Smooth muscle cell of the brain vasculature (primary cell): ENCODE measurements around the gene PPIE.
"Not testable (repeated sequence)": the region's sequence is repeated elsewhere in the genome, so short reads cannot be mapped to it uniquely, and the experiment has no call there.

Experiments used
- DNase-seq: peaks from one replicate; pipeline ENCODE4 v3.0.0-alpha.2; 2012; ENCODE audit warnings: low read depth, low spot score

PPIE gene

GRCh38 chr1:39758556-39759435 is 20.1 kb downstream of the PPIE start:
- no peak for DNase-seq

DNA sequence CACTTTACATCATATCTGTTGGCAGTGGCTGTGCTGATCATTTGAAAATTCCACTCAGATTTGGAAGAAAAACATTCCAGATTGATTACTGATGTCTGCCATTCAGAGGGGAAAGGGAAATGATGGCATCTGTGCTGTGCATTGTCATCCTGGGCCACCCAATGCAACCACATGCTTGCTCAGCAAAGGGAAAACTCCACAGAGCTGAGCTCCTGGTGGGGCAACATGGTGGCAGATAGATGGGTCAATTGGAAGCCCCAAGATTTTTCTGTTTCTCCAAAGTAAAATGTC is 20.7 kb downstream of the PPIE start:
- no peak for DNase-seq

DNA sequence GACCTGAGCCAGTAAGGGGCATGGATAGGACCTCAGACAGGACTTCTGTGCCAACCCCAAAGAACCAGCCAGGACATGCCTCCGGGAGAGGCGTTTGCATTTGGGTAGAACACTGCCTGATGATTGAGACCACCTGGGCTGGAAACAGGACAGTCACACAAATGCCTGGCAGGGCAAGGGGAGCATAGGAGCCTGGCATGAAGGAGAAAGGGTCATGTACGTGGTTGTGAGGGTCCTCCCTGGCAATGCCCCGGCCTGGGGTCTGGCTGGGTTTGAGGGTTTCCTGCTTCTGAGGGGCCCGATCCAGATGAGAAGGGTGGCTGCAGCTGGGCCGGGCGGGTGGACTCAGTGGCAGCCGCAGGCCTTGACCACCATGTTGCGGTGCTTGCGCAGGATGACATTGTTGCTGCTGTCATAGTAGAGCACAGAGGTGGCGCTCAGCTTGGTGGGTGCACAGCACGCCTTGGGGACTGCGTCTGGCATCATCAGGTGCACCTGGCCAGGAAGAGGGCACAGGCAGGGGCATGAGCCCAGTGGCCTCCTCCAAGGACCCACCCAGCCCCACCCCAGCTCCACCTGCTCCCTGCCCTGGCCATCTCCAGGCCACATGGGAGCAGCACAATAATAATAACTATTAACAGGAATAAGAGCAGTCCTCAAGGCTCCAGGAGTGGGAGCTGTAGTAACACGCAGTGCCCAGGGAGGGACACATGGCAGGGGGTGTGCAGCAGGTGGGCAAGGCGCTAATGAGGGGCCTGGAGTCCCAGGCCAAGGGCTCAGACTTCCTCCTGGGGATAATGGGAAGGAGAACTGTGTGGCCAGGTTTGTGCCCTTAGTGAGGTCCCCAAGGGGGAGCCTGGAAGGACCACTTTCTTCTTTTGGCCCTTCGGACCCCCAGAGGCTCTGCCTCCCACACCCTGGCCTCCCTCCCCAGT is 21.7 kb downstream of the PPIE start:
- no peak for DNase-seq

DNA sequence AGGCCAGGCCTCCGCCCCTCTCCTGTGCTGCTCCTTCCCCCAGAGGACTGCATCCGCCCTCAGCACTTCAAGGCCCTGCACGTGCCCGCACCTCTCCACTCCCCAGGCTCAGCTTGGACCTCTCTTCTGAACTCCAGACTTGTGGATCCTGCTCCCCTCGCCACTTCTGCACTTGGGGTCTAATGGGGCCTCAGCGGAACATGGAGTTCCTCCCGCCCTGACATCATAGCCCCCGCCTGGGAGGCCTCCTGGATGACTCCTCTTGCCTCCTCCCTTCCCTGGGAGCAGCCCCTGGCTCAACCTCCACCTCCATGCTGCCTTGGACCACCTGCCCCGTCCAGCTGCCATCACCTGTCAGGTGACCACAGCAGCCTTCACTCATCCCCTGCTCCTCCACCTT is 22.3 kb downstream of the PPIE start:
- DNase-seq = no peak

DNA sequence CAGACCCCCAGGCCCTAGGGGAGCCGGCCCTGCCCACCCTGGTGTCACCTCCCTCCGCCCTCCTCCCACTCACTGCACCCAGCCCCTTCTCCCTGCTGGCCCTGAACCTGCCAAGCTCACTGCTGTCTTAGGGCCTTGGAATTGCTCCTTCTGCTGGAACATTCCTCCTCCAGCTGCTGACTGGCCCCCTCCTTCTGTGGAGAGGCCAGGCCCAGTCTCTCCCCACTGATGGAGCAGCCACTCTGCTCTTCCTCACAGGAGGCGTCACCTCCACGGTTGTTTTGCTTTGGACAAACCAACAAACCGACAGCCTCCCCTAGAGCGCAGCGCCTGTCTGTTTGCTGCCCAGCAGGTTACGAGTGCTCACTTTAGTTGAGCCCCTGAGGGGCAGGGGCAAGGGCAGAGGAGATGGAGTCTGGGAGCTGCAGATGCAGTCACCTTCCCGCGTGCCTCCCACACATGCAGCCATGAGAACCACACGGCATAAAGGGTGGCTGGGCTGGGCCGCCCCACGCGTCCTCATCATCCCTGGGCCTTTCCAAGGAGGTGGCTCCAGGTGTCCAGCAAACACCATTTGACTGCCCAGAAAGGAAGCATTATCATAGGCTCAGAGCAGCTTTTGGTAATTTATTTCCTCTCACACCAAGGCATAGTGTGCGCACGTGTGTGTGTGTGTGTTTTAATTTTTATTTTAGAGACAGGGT is 23.0 kb downstream of the PPIE start:
- DNase-seq = no peak

DNA sequence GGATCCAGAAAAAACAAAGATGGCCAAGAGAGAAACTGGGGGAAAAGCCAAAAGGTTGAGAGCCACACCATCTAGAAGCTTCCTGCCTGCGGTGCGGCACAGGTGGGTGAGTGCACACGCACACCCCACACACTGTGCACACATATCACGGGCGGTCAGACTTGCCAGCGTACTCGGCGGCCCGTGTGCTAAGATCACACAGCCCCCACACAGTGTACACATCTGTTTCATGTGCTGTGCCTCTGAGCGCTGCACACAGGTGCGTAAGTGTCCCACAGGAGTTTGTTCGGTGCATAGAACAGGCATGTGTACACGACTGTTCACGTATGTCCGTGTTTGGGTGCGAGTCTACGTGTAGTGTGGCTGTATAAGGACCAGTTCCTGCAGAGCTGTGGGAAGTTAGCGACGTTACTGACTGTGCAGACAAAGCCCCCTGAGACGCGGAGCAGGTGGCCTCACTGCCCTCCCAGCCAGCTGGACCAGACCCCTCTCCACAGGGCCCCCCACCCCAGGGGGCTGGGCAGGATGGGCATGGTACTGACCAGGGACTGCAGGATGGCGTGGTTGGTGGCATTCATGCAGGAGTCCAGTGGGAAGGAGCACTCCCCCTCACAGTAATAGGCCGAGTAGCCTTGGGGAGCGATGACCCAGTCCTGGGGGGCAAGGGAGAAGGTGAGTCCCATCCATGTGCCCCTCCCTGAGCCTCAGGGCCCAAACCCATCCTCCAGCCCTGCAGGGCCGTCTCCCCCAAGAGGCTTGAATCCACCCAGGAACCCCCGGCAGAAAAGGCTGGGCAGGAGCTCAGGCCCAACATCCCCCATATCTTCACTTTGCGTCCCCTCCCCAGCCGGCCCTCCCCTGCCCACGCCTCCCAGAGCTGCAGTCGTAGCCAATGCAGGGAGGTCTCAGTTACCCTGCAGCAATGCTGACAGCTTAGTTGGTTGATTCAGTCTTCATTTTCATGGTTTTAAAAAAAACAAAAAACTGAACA is 24.2 kb downstream of the PPIE start:
- no peak for DNase-seq

GRCh38 chr1:39763619-39764374 is 25.1 kb downstream of the PPIE start:
- not testable (repeated sequence) for DNase-seq

GRCh38 chr1:39764512-39764911 is 25.8 kb downstream of the PPIE start:
- DNase-seq = not testable (repeated sequence)

DNA sequence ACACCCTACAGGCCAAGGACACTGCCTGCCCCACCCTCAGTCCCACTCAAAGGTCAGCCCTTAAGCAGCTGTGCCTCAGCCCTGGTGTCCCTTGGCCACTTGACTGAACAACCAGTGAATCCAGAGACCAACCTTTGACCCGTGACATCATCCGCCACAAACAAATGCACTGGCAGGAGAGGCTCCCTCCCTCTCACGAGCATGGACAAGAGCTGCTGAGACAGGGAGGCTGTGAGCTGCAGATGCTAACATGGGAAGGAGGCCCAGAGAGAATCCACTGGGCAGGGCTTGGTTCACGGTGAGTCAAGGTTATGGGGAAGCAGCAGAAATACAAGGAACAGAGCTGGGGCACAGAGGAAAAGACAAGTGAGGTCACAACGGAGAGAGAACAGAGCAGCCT is 27.8 kb downstream of the PPIE start:
- DNase-seq = not testable (repeated sequence)

DNA sequence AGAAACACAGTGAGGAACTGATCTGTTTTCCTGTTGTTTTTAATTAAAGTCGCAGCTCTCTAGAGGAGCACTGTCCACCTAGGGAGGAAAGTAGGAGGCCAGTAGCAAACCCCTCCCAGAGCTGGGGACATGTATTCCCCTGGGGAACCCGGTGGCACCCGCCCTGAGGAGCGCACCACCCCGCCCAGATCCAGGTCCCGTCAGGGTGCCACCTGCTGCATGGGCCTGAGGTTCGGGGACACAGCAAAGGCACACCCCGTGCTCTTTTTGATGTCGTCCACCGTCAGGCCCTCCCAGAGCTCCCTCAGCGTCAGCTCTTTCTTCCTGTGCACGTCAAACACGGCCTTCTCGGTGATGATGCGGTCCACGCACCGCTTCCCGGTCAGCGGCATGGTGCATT is 30.8 kb downstream of the PPIE start:
- not testable (repeated sequence) for DNase-seq

GRCh38 chr1:39770100-39771021 is 31.7 kb downstream of the PPIE start:
- not testable (repeated sequence) for DNase-seq

DNA sequence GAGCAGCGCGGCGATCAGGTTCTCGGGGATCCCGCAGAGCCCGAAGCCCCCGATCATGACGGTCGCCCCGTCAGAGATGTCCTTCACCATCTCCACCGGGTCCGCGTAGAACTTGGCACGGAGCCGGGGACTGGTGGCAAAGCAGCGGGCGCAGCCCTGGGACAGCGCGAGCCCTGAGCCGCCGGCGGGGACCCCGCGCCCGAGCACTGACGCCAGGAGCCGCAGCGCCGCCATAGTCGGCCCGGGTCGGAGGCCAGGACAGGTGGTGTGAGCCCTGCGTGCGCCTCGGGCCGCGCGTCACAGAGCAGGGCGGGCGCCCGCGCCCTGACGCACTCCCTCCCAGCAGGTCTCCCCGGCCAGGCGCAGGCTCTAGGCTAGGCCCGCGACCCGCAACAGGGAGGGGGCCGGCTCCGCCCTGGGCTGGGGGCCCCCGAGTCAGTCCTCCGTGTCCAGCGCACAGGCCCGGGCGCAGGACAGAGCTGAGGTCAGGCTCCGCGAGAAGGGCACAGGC is 32.4 kb downstream of the PPIE start, which contains the start of gene OXCT2:
Gene OXCT2, minus strand, starts transcription at position 327 of the 511 bp plus-strand sequence. Its CDS starts 93 bp downstream, at position 234.
- DNase-seq = not testable (repeated sequence)

DNA sequence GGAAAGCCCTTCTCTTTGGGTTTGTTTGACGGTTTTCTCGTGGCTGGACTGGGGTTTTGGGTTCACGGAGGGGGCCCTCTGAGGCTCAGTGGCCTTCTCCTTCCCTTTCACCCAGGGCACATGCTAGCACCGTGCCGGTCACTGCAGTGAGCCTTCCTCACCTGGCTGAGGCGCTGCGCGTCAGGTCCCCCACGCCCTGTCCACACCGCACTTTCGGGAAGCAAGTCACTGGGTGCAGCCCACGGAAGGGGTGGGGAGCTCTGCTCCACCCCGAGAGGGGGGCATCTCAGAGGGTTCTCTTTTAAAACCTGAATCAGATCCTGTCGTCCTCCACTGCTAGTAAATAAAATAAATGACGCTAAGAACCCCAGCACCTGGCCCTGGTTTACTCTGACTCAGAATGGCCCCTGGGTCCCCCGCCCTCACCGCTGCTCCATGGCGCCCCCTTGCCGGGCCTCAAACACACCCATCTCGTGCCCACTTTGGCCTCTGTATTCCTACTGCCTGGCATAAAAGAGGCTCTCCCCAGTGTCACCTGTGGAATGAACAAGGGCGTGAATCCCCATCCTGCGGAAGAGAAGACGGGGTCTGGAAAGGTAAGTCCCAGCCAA is 34.8 kb downstream of the PPIE start:
- DNase-seq = not testable (repeated sequence)

DNA sequence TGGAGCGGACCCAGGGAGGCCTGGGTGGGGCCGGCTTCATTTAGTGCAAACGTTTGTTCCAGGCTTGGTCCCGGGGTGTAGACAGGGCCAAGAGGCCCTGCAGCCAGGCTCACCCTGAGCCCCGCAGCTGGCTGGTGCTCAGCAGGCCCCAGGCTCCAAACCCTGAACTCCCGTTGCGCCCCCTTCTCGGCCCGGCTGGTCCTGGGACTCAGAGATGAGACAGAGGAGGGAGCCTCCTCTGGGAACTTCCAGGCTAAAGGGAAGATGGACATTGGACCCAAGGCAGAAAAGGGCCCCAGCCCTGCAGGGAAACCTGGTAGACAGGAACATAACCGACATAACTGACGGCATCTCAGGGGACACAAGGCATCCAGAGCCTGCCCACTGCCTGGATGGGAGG is 36.5 kb downstream of the PPIE start:
- not testable (repeated sequence) for DNase-seq

DNA sequence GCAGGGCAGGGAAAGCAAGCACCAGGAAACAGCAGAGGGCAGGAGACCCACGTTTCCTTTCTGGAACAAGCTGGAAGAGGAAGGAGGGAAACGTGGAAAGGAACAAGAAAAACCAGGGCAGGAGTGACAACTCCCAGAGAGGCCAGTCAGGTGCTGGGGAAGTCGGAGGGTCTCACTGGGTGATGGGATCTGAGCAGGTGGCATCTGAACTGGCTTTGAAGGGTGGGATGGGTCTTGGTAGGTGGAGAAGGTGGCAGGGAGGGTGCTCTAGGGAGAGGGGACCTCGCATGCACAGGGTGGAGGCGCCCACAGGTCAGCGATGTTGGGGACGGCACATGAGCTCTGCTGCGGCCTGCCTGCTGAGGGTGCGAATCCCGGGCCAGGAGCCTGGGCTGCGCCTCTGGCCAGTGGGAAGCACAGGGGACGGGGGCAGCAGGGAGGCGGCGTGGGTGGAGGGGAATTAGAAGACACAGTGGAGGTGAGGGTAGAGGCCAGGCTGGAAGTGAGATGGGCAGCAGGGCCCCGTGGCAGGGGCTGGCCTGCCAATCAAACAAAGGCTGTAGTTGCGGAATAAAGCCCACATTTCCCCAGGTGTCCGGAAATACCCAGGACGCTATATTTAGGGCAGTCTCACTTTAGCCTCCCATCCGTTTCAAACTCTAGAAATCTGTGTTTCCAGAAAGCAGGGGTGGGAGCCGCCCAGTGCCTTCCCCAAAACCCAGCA is 37.2 kb downstream of the PPIE start:
- not testable (repeated sequence) for DNase-seq

DNA sequence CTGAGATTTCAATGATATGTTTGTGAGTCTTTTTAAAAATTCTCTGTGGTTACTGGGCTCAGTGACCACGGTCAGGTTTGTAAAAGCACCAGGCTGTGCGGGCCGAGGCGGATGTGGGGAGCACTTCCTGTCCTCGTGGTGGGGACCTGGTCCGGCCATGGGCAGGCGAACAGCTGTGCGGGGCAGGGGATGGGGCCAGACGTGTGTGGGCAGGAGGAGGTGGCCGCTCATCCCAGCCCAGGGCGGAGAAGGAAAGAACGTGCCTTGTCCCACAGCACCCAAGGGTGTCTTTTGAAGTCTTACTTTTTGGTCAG is 37.7 kb downstream of the PPIE start:
- DNase-seq = no peak

- DNase-seq = no peak
Observed at GRCh38 chr1:39776886-39777285, 38.2 kb downstream of the PPIE start.

DNA sequence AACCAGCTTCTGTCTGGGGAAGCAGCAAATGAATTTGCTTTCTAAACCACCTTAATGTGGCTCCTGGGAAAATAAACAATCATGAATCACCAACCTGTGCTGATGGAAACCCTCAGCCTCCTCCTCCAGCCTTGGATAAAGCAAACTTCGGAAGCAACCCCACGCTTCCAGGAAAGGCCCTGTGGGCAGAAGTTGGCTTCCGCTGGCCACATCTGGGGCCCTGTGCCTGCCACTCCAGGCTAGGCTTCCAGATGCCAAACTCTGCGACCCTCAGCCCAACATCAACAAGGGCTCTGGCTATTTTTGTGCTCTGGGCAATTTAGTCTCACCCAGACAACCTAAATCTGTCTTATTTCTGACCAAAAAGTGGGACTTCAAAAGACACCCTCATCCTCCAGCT is 38.6 kb downstream of the PPIE start:
- no peak for DNase-seq
